Neural cell (in vitro differentiated cells): ENCODE results near the gene CPEB3.

Experiments used
- EP300 ChIP-seq: fragments of 450-650 bp; conservative IDR thresholded peaks from 2 replicates; pipeline ENCODE4 v1.6.1; 2014; ENCODE audit warnings: antibody characterized with exemption, mild to moderate bottlenecking, moderate library complexity; ENCODE audit not compliant: poor library complexity, severe bottlenecking
- EZH2 ChIP-seq: fragments of 200-600, 300-800 bp; shearing (Covaris generic), sonication (generic); IDR thresholded peaks from 2 replicates; pipeline ENCODE4 v1.6.1; 2014; ENCODE audit warnings: antibody characterized with exemption, low read length, borderline replicate concordance, mild to moderate bottlenecking; ENCODE audit not compliant: insufficient read depth, poor library complexity, severe bottlenecking
- POLR2AphosphoS5 ChIP-seq: IDR thresholded peaks from 2 replicates; pipeline ENCODE4 v1.6.1; 2012
- RAD21 ChIP-seq: fragments of 450-650 bp; conservative IDR thresholded peaks from 2 replicates; pipeline ENCODE4 v1.6.1; 2014; ENCODE audit warnings: antibody characterized with exemption, mild to moderate bottlenecking, moderate library complexity
- SMC3 ChIP-seq: fragments of 450-650 bp; conservative IDR thresholded peaks from 2 replicates; pipeline ENCODE4 v1.6.1; 2014; ENCODE audit warnings: antibody characterized with exemption, mild to moderate bottlenecking, moderate library complexity; ENCODE audit not compliant: poor library complexity
- TAF1 ChIP-seq: IDR thresholded peaks from 2 replicates; pipeline ENCODE4 v1.6.1; 2012; ENCODE audit warnings: low read depth
- TF ChIP-seq, protein P1 (sequence below): fragments of 450-650 bp; IDR thresholded peaks from 2 replicates; pipeline ENCODE4 v1.5.1; 2014; ENCODE audit warnings: antibody characterized with exemption, mild to moderate bottlenecking, moderate library complexity; ENCODE audit not compliant: poor library complexity, severe bottlenecking
- TF ChIP-seq, protein P2 (sequence below): IDR thresholded peaks from 2 replicates; pipeline ENCODE4 v1.6.1; 2012; ENCODE audit warnings: borderline replicate concordance

GRCh38 chr10:92125144-92125543 lies 165.7 kb downstream of the CPEB3 start:
- TF ChIP-seq EZH2 (no peak), TAF1 (no peak), POLR2AphosphoS5 (no peak), SMC3 (no peak), EP300 (no peak), RAD21 (no peak)
- TF ChIP-seq, protein P1, sequence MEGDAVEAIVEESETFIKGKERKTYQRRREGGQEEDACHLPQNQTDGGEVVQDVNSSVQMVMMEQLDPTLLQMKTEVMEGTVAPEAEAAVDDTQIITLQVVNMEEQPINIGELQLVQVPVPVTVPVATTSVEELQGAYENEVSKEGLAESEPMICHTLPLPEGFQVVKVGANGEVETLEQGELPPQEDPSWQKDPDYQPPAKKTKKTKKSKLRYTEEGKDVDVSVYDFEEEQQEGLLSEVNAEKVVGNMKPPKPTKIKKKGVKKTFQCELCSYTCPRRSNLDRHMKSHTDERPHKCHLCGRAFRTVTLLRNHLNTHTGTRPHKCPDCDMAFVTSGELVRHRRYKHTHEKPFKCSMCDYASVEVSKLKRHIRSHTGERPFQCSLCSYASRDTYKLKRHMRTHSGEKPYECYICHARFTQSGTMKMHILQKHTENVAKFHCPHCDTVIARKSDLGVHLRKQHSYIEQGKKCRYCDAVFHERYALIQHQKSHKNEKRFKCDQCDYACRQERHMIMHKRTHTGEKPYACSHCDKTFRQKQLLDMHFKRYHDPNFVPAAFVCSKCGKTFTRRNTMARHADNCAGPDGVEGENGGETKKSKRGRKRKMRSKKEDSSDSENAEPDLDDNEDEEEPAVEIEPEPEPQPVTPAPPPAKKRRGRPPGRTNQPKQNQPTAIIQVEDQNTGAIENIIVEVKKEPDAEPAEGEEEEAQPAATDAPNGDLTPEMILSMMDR, result no peak
- TF ChIP-seq, protein P2, sequence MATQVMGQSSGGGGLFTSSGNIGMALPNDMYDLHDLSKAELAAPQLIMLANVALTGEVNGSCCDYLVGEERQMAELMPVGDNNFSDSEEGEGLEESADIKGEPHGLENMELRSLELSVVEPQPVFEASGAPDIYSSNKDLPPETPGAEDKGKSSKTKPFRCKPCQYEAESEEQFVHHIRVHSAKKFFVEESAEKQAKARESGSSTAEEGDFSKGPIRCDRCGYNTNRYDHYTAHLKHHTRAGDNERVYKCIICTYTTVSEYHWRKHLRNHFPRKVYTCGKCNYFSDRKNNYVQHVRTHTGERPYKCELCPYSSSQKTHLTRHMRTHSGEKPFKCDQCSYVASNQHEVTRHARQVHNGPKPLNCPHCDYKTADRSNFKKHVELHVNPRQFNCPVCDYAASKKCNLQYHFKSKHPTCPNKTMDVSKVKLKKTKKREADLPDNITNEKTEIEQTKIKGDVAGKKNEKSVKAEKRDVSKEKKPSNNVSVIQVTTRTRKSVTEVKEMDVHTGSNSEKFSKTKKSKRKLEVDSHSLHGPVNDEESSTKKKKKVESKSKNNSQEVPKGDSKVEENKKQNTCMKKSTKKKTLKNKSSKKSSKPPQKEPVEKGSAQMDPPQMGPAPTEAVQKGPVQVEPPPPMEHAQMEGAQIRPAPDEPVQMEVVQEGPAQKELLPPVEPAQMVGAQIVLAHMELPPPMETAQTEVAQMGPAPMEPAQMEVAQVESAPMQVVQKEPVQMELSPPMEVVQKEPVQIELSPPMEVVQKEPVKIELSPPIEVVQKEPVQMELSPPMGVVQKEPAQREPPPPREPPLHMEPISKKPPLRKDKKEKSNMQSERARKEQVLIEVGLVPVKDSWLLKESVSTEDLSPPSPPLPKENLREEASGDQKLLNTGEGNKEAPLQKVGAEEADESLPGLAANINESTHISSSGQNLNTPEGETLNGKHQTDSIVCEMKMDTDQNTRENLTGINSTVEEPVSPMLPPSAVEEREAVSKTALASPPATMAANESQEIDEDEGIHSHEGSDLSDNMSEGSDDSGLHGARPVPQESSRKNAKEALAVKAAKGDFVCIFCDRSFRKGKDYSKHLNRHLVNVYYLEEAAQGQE, result no peak
